Measurements from ENCODE around the gene DUSP22.
"Not testable (repeated sequence)": the region's sequence is repeated elsewhere in the genome, so short reads cannot be mapped to it uniquely, and the experiment has no call there.

The DUSP22 gene

GRCh38 chr6:366389-367297 is 74.4 kb downstream of the DUSP22 start:
- no peak for DNase-seq

GRCh38 chr6:367298-367794 is 75.1 kb downstream of the DUSP22 start:
- no peak for DNase-seq

- DNase-seq, result no peak
Measured at GRCh38 chr6:367891-368630, 75.8 kb downstream of the DUSP22 start.

DNA sequence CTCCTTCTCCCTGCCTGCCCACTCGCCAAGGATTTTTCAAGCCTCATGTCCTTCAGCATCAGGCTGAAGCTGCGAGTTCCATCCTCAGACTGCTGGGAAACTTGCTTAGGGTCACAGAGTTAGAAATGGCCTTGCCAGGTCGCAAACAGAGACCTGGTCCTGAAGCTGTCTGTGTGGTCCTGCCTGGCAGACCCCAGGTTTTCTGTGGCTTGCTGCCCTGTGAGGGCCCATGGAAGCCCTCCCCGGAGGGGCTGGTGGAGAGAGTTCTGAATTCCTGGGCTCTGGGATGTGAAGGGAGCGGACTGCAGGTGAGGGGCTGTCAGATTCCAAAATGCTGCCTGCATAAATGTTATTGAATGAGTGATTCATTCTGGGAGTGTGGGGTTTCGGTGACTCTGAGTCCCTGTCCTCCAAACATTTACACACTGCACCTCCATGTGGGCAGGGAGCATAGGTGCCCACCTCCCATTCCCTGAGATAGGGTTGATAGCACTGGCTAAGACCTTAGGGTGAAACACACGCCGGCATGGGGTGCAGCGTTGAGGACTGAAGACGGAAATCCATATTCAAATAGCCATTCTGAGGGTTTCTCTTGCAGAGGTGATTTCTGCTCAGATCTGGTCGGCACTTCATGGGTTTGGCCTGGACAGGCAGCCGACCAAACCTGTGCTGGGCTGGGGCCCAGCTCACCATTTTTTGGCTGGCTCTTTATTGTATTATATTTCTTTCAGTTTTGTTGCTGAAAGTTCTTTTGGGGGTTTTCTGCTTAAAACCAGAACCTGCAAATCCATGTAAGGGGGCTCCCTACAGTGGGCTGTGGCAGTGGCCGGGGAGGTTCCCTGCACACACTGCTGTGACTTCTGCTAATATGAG is 77.5 kb downstream of the DUSP22 start:
- no peak for DNase-seq

- DNase-seq, result no peak
Measured at GRCh38 chr6:370555-370954, 78.3 kb downstream of the DUSP22 start.

GRCh38 chr6:371851-372250 is 79.6 kb downstream of the DUSP22 start:
- not testable (repeated sequence) for DNase-seq

- no peak for DNase-seq
Measured at GRCh38 chr6:372336-372911, 80.1 kb downstream of the DUSP22 start.

DNA sequence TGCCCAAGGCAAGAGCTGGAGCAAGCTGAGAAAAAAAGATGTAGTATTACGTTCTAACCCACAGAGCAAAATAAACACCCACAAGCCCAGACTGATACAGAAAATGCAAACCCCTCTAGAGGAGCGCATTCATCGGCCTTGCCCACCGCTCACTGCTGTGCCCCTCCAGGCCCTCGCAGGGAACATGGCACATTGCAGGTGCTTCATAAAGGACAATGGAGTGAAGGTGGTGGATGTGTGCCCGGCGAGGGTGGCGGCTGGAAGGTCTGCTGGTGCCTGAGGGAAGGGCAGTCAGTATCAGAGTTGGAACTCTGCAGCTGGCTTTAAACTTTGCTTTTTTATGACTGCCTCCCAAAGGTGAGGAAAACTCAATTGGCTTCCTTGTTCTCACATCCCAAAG is 80.7 kb downstream of the DUSP22 start:
- DNase-seq, result no peak

DNA sequence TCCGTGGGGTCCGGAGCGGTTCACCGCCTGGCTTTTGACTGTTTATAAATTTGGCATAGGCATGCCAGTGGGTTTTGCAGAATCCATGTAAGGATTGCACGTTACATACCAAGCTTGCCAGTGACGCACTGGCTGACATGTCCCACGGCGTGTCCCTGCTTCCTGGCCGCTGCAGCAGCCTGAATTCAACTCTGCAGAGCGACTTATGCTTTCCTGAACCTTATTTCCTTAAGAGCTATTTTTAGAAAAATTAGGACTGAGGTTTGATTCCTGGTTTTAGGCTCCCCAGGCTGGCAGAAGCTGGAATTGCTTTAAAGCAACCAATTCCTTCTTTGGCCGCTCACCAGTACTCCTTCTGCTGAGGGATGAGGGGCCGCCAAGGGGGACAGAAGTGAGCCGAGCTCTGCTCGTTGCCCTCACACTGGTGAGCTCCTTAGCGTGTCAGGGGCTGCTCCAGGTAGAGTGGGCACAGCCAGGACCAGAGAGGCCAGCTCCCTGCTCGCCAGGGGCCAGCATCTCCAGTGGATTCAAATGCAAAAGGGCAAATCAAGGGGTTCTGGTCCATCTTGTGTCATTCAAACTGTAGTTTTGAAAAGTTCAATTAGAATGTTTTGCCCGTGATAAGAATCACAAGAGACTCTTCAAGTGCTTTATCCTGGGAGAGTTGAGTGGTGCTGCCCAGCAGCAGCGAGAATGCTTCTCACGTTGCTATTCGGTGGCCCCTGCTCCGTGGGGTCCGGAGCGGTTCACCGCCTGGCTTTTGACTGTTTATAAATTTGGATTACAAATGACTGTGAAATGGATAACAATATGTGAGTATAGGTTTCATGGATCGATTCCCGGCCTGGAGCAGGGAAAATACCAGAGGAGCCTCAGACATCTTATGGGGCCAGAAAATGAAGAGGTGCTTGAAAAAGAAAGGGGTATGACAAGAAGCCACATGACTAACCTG is 81.8 kb downstream of the DUSP22 start:
- DNase-seq, result no peak

DNA sequence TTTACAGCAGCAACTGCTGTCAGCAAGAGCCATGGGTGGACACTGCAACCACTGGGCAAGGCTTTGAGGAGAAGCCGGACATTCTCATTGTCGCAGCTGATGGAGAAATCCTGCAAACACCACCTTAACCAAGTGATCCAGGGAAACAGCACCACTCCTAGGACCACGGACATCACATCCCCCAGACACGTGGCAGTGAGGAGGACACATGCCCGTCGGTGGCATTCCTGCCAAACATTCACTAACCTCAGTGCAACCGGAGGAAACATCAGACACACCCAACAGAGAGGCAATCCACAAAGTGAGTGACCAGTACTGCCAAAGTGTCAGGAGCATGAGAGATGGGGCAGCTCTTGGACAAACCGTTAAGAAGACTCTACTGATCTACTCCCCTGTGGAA is 82.7 kb downstream of the DUSP22 start:
- DNase-seq, result no peak

- no peak for DNase-seq
Measured at GRCh38 chr6:376827-377640, 84.7 kb downstream of the DUSP22 start.

DNA sequence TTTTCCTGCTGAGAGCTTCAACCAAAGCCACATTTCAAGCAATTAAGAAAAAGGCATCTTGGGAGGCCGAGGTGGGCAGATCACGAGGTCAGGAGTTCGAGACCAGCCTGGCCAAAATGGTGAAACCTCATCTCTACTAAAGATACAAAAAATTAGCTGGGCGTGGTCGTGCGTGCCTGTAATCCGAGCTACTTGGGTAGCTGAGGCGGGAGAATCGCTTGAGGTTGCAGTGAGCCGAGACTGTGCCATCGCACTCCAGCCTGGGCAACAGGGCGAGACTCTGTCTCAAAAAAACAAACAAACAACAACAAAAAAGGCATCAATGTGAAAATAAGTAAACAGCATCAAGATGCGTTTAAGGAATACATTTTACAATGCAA is 85.3 kb downstream of the DUSP22 start:
- not testable (repeated sequence) for DNase-seq

DNA sequence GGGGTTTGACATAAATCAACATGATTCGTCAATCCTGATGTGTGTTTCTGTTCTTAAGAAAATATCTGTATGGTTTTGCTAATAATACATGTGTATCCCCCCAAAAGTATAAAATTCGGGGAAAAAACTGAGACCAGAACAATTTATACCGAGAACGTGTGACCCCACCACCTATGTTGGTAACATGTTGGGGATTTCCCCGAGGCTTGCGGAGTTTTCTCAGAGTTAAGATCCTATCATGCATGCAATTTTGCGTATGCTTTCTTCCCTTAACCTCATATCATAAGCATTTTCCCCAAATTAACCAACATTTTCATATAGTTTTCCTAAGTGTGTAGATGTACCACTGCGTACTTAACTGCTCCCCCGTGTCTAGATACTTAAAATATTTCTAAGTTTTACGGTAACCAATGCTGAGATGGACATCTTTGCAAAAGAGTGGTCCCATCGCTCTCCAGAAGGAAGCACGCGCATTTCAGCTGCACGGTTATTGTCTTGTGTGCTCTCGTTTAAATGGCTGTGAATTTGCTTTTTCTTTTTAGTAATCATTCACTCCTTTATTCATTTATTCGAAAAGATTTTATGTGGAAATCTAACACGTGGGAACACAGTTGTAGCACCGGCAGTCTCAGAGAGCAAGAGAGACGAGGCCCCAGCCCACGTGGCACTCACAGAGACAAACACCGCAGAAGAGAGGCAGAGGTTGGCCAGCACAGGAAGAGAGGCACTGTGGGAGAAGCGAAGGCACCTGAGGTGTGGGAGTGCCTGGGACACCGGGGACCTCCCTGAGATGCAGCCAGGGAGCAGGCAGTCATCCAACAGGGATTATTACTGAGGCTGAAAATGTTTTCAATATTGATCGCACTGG is 86.0 kb downstream of the DUSP22 start:
- no peak for DNase-seq

DNA sequence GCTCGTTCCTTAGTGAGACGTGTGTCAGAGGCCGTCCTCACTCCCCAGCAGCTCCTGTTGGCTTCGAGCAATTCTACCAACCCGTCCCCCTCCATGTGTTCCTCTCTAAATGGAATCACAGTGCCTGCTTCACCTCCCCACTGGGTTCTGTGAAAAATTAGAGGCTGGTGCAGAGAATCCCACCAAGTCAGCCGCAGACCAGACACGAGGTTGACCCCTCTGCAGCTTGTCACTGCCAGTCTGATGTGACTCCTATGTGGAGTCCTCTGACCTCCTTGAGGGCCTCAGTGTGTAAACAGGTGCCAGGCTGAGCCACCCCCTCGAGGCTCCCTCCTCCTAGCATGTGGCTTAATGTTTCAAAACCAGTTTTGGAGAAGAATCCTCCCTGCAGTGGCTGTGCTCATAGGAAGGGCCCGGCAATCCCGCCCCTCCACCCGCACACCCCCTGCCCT is 86.7 kb downstream of the DUSP22 start:
- DNase-seq, result no peak

GRCh38 chr6:379410-380181 is 87.3 kb downstream of the DUSP22 start:
- no peak for DNase-seq

DNA sequence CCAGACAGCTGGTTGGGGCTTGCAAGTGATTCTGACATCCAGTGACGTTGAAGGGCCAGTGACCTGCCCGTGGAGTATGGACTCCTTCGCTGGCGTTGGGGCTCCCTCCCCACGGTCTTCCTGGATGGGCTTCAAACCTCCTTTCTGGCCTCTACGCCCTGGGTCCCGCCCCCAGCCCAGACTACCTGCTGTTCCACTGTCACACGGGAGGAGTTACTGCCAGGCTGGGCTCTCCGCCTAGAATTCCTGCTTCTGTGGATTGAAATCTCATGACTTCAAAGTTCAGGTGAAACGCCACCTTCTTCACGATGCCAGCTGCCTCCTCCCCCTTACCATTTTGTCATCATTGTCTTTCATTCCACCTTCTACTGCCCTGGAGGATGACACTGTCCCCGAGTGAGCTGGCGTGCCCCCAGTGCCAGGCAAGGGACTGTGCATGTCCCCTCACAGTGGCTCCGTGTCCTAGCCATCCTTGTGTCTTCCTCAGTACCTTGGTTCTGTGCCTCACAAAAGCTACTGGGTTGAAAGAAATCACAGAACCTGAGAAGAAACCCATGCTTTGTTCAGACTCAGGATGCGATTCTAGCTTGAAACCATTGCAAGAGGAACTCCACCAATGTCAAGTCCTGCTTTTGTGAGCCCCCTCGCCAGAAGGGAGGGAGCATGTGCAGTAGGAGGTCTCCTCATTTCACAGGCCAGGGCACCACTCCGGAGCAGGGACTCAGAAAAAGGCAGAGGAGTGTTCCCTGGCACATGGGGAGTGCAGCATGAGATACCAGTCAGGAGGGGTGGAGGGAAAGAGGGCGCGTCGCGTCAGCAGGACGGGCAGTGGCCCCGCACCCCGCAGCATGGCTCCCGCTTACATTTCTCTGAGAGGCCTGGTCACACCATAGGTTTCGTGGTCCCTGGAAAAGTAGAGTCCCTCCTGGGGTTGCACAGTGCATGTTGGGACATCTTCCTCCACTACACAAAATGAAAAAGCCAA is 88.2 kb downstream of the DUSP22 start:
- DNase-seq, result no peak

DNA sequence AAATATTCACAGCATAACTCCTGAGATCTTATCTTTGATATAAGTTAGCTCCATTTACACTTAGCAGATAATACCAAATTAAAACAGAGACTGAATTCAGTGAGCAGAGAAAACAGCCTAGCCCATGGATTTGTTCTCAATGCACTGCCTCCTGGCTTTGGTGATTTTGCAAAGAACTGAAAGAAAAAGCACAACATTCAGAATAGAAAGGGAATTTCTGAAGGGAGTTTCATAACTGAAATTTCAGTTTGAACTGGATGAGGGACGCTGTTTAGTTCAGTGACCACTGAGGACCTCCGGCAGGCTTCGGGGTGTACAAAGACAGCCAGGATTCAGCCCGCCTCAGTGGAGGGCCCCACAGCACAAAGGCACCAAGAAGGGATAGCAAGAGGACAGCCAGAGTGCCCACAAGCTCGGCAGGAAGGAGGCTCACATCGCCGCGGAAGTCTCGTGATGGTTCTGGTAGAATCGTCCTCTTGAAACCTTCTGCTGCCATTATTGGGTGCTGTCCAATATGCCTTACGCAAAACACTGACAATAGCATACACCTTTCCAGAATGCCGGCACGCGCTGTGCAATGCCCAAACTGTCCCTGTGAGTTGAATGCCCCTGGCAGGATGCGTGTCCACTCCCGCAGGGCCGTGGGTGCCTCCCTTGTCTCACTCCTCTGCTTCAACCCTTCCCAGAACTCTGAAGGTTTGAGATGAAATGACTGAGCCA is 89.6 kb downstream of the DUSP22 start:
- DNase-seq, result no peak
